CD4-positive, alpha-beta T cell treated with Interleukin-6 for 4 hours (primary cell): Measurements from ENCODE around the gene NFXL1.
"Not testable (repeated sequence)": the region's sequence is repeated elsewhere in the genome, so short reads cannot be mapped to it uniquely, and the experiment has no call there.

Experiments used
- DNase-seq: peaks from one replicate; pipeline ENCODE4 v3.0.0-alpha.2; 2020; ENCODE audit warnings: mixed read lengths

Gene NFXL1

GRCh38 chr4:47914220-47914925 is at the start of gene NFXL1:
NFXL1 (minus strand) TSS chr4:47914583; CDS start chr4:47914203, 380 bp downstream.
- DNase-seq = peak; percentile 97

- DNase-seq = no peak
These were observed 40.3 kb upstream of the NFXL1 start for GRCh38 chr4:47954677-47955076.

GRCh38 chr4:47954245-47954644 is 39.9 kb upstream of the NFXL1 start:
- DNase-seq = no peak

- no peak for DNase-seq
These were observed 31.7 kb upstream of the NFXL1 start for GRCh38 chr4:47945930-47946726.

GRCh38 chr4:47942081-47942819 is 27.9 kb upstream of the NFXL1 start:
- no peak for DNase-seq

- no peak for DNase-seq
These were observed 25.1 kb upstream of the NFXL1 start for GRCh38 chr4:47939456-47939855.

GRCh38 chr4:47936336-47936735 is 22.0 kb upstream of the NFXL1 start:
- DNase-seq = no peak

GRCh38 chr4:47933840-47934239 is 19.5 kb upstream of the NFXL1 start:
- DNase-seq = no peak

- DNase-seq = no peak
These were observed 16.8 kb upstream of the NFXL1 start for GRCh38 chr4:47930971-47931804.

GRCh38 chr4:47929682-47930201 is 15.4 kb upstream of the NFXL1 start:
- DNase-seq = no peak

GRCh38 chr4:47926667-47927258 is 12.4 kb upstream of the NFXL1 start:
- peak; percentile 62 for DNase-seq

GRCh38 chr4:47923261-47923608 is 8.9 kb upstream of the NFXL1 start:
- DNase-seq = not testable (repeated sequence)

GRCh38 chr4:47922436-47923260 is 8.3 kb upstream of the NFXL1 start:
- not testable (repeated sequence) for DNase-seq

GRCh38 chr4:47917163-47917562 is 2.8 kb upstream of the NFXL1 start:
- not testable (repeated sequence) for DNase-seq

GRCh38 chr4:47915378-47915777 is 995 bp upstream of the NFXL1 start:
- DNase-seq = no peak

GRCh38 chr4:47914926-47915237 is 499 bp upstream of the NFXL1 start:
- DNase-seq = no peak

GRCh38 chr4:47913861-47914219 is 543 bp downstream of the NFXL1 start:
- DNase-seq = peak; percentile 46

GRCh38 chr4:47913330-47913729 is 1.1 kb downstream of the NFXL1 start:
- no peak for DNase-seq

GRCh38 chr4:47907089-47907646 is 7.2 kb downstream of the NFXL1 start:
- DNase-seq = no peak

GRCh38 chr4:47899639-47900038 is 14.7 kb downstream of the NFXL1 start:
- no peak for DNase-seq

GRCh38 chr4:47891928-47892327 is 22.5 kb downstream of the NFXL1 start:
- no peak for DNase-seq
